GOT3 (cell line): Measurements from ENCODE around the gene GNAZ.

Experiments
- DNase-seq: peaks from one replicate; lab custom pipeline; 2025; ENCODE audit warnings: mixed read lengths; lab: John Stamatoyannopoulos, UW

The GNAZ gene

GRCh38 chr22:23064381-23065068 lies 5.8 kb upstream of the GNAZ start:
- DNase-seq, result no peak

- DNase-seq, result no peak
These were observed 5.3 kb upstream of the GNAZ start for GRCh38 chr22:23065069-23065451.

- DNase-seq, result no peak
These were observed 4.7 kb upstream of the GNAZ start for GRCh38 chr22:23065495-23066122.

- DNase-seq, result no peak
These were observed 3.9 kb upstream of the GNAZ start for GRCh38 chr22:23066200-23067022.

GRCh38 chr22:23067023-23067650 lies 3.2 kb upstream of the GNAZ start:
- DNase-seq, result no peak

GRCh38 chr22:23067691-23068090 lies 2.6 kb upstream of the GNAZ start:
- no peak for DNase-seq

- DNase-seq, result no peak
These were observed 2.1 kb upstream of the GNAZ start for GRCh38 chr22:23068096-23068831.

GRCh38 chr22:23068832-23069385 lies 1.4 kb upstream of the GNAZ start:
- no peak for DNase-seq

- DNase-seq, result peak; percentile 74
These were observed 589 bp upstream of the GNAZ start for GRCh38 chr22:23069502-23070357.

- no peak for DNase-seq
These were observed 1.1 kb downstream of the GNAZ start for GRCh38 chr22:23071230-23072076.

GRCh38 chr22:23072077-23072910 lies 2.0 kb downstream of the GNAZ start:
- no peak for DNase-seq

GRCh38 chr22:23072911-23073491 lies 2.7 kb downstream of the GNAZ start:
- DNase-seq, result no peak

- no peak for DNase-seq
These were observed 3.4 kb downstream of the GNAZ start for GRCh38 chr22:23073526-23074229.

- no peak for DNase-seq
These were observed 4.1 kb downstream of the GNAZ start for GRCh38 chr22:23074451-23074850.

GRCh38 chr22:23075050-23075449 lies 4.7 kb downstream of the GNAZ start:
- no peak for DNase-seq

- DNase-seq, result no peak
These were observed 5.4 kb downstream of the GNAZ start for GRCh38 chr22:23075525-23076216.
